Tibial nerve (tissue), 4 donors: Measurements from ENCODE around the gene EYA2. TPM values are rescaled to one million over a fixed set of nuclear protein-coding genes. Genes with fewer than 3 reads are reported as not detected.

Experiments used
- DNase-seq, 2 donors: peaks; one replicate each; pipeline ENCODE4 v3.0.0-alpha.2; 2019; ENCODE audit warnings: low spot score in 2 of 2
- H3K27ac ChIP-seq, 4 donors: fragments of 200-600 bp; sonication (generic) in 3 of 4; one replicate each; pipeline ENCODE4 v1.5.1; 2017 to 2019; ENCODE audit warnings: mild to moderate bottlenecking in 1 of 4
- H3K27me3 ChIP-seq, 2 donors: fragments of 200-600 bp; sonication (generic) in 1 of 2; one replicate each; pipeline versions ENCODE4 v1.5.1 to v1.6.0; 2017 to 2019
- H3K36me3 ChIP-seq, 3 donors: fragments of 200-600 bp; sonication (generic); one replicate each; pipeline ENCODE4 v1.5.1; 2018 to 2019
- H3K4me1 ChIP-seq, 4 donors: fragments of 200-600 bp; sonication (generic) in 3 of 4; one replicate each; pipeline ENCODE4 v1.5.1; 2017 to 2019
- H3K4me3 ChIP-seq, 4 donors: fragments of 200-600 bp; sonication (generic) in 3 of 4; one replicate each; pipeline ENCODE4 v1.5.1; 2017 to 2019; ENCODE audit warnings: mild to moderate bottlenecking in 1 of 4, moderate library complexity in 1 of 4
- H3K9me3 ChIP-seq, 4 donors: fragments of 200-600 bp; sonication (generic) in 3 of 4; one replicate each; pipeline ENCODE4 v1.5.1; 2017 to 2019
- EP300 ChIP-seq, 2 donors: sonication (generic); formaldehyde crosslinking; IDR thresholded peaks; one replicate each; pipeline ENCODE4 v1.6.1; 2017; ENCODE audit warnings: antibody characterized with exemption in 2 of 2, mild to moderate bottlenecking in 1 of 2
- POLR2A ChIP-seq, 2 donors: fragments of 450-650 bp; IDR thresholded peaks; one replicate each; pipeline ENCODE4 v1.6.1; 2017; ENCODE audit warnings: antibody characterized with exemption in 2 of 2, mild to moderate bottlenecking in 2 of 2, moderate library complexity in 2 of 2
- WGBS, 2 donors: methylation state at CpG; one replicate each; pipeline ENCODE4 v1.1.5; 2018; 5-methylcytosine and 5-hydroxymethylcytosine counted together
- total RNA-seq, 4 donors: library from RNA; depleted of rRNA; stranded (reverse); fragments of >200 nt; gene quantifications; one replicate each; pipeline ENCODE4 v1.1.0, GENCODE V29; 2016
- TF ChIP-seq, protein P1 (sequence below), 5 experiments: fragments of 200-600 bp in 3 of 5; fragments of 450-650 bp in 2 of 5; sonication (generic) in 3 of 5; IDR thresholded peaks; one replicate each; pipeline ENCODE4 v1.5.1; 2016 to 2019; ENCODE audit warnings: antibody characterized with exemption in 5 of 5, mild to moderate bottlenecking in 3 of 5, moderate library complexity in 2 of 5

Gene EYA2
- total RNA-seq, 4 donors from 2014 or later = 13.8 to 25.5 (median 20.2) TPM

DNA sequence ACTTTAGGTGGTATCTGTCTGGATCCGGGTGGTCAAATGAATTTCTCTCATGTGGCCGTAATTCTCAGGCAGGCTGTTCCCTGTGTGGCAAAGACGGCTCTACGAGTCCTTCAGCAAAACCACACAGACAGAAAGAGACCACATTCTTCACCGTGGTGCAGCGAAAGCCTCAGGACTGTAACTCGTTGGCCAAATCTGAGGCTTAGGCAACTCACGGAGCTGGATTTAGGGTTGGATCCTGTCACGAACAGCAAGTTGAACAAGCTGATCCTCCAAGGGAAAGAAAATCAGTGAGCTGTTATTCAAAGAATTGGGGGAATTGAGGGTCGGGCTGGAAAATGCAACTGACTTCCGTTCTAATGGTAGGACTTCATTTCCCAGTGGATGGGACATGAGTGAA lies 294.4 kb downstream of the EYA2 start:
- no peak for TF ChIP-seq POLR2A (IDR thresholded peaks at IDR 0.05)
- peaks cover 0 to 33% (median 0%) of the 10 kb centered on the region in 3 donors for H3K36me3 ChIP-seq
- no peak overlapping the region for H3K4me3 ChIP-seq
- H3K9me3 ChIP-seq = no peaks in the 10 kb centered on the region
- 49 to 50% methylated on average over 11 of the region's 11 CpGs for WGBS, 2 donors
- no peaks in the 10 kb centered on the region for H3K4me1 ChIP-seq
- H3K27ac ChIP-seq = no peak overlapping the region
- no peaks in the 10 kb centered on the region for H3K27me3 ChIP-seq
- DNase-seq = no peak

DNA sequence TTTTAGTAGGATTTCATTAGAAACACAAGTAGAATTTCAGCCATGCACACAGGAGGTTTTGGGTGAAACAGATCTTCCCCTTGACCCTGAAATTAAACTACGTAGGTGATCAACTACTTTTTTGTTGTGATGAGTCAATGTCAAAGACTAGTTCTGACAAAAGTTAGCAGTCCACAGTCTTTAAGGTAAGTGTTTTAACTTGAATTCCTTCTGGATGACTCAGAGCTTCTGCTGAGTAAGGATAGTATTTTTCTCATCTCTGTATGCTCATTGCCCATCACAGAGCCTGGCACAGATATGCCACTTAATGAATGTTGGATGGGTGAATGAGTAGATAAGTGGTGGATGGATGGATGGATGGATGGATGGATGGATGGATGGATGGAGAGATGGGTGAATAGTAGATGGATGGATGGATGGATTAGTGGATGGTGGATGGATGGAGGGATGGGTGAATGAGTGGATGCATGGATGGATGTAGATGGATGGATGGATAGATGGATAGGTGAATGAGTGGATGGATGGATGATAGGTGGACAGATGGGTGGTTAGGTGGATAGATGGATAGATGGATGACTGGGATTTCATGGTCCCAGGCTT lies 296.5 kb downstream of the EYA2 start:
- Histone ChIP-seq H3K27me3 (no peaks in the 10 kb centered on the region), H3K9me3 (no peaks in the 10 kb centered on the region), H3K4me1 (peaks cover 0 to 2% (median under 1%) of the 10 kb centered on the region in 4 donors), H3K4me3 (no peak overlapping the region), H3K36me3 (peaks cover 0 to 25% (median 0%) of the 10 kb centered on the region in 3 donors), H3K27ac (no peak overlapping the region)
- 88 to 93% methylated on average over 1 of the region's 1 CpG for WGBS, 2 donors
- TF ChIP-seq, protein P1, sequence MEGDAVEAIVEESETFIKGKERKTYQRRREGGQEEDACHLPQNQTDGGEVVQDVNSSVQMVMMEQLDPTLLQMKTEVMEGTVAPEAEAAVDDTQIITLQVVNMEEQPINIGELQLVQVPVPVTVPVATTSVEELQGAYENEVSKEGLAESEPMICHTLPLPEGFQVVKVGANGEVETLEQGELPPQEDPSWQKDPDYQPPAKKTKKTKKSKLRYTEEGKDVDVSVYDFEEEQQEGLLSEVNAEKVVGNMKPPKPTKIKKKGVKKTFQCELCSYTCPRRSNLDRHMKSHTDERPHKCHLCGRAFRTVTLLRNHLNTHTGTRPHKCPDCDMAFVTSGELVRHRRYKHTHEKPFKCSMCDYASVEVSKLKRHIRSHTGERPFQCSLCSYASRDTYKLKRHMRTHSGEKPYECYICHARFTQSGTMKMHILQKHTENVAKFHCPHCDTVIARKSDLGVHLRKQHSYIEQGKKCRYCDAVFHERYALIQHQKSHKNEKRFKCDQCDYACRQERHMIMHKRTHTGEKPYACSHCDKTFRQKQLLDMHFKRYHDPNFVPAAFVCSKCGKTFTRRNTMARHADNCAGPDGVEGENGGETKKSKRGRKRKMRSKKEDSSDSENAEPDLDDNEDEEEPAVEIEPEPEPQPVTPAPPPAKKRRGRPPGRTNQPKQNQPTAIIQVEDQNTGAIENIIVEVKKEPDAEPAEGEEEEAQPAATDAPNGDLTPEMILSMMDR (IDR thresholded peaks at IDR 0.05) = no peak
- TF ChIP-seq EP300 (IDR thresholded peaks at IDR 0.05) = no peak
- no peak for TF ChIP-seq POLR2A (IDR thresholded peaks at IDR 0.05)
- DNase-seq = no peak

DNA sequence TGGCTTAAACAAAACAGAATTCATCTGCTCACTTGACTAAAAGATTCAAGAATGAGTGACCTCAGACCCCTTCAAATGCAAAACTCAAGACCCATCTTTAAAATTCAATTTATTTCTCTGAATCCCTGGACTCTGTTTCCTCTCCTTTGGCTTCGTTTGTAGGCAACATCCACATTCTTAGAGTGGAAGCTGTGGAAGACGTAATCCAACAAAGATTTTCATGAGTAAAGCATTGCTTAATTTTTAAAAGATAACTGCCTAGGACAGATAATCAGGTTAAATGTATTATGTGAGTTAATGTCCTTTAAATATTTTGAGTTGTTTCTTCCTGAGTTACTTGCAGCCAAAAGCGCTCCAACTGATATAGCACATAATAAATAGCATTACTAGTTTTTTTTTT lies 297.3 kb downstream of the EYA2 start:
- WGBS, 2 donors = 87 to 97% methylated on average over 3 of the region's 3 CpGs
- TF ChIP-seq EP300 (IDR thresholded peaks at IDR 0.05) = no peak
- TF ChIP-seq, protein P1 (IDR thresholded peaks at IDR 0.05) = no peak
- no peak for TF ChIP-seq POLR2A (IDR thresholded peaks at IDR 0.05)
- no peaks in the 10 kb centered on the region for H3K9me3 ChIP-seq
- H3K27me3 ChIP-seq = no peaks in the 10 kb centered on the region
- H3K27ac ChIP-seq = no peak overlapping the region
- H3K4me3 ChIP-seq = no peak overlapping the region
- peaks cover 0 to 8% (median 2%) of the 10 kb centered on the region in 4 donors for H3K4me1 ChIP-seq
- peaks cover 0 to 25% (median 0%) of the 10 kb centered on the region in 3 donors for H3K36me3 ChIP-seq
- no peak for DNase-seq

- H3K4me3 ChIP-seq = no peak overlapping the region
- H3K4me1 ChIP-seq = peaks cover 0 to 8% (median 2%) of the 10 kb centered on the region in 4 donors
- H3K36me3 ChIP-seq = peaks cover 0 to 7% (median 0%) of the 10 kb centered on the region in 3 donors
- H3K27me3 ChIP-seq = no peaks in the 10 kb centered on the region
- TF ChIP-seq EP300 (IDR thresholded peaks at IDR 0.05) (no peak), POLR2A (IDR thresholded peaks at IDR 0.05) (no peak)
- TF ChIP-seq, protein P1 (IDR thresholded peaks at IDR 0.05) = no peak
- peak overlapping the region in 1 of 4 donors; percentile 6 for H3K27ac ChIP-seq
- no peak for DNase-seq
- 62 to 66% methylated on average over 9 of the region's 9 CpGs for WGBS, 2 donors
- H3K9me3 ChIP-seq = no peaks in the 10 kb centered on the region
Observed at GRCh38 chr20:47195573-47195972, 300.9 kb downstream of the EYA2 start.

- peak; percentile 47 to 65 for DNase-seq
- Histone ChIP-seq H3K9me3 (no peaks in the 10 kb centered on the region), H3K27ac (peak overlapping the region in 1 of 4 donors; percentile 36), H3K36me3 (peaks cover 0 to 6% (median 0%) of the 10 kb centered on the region in 3 donors), H3K4me1 (peaks cover 0 to 8% (median 2%) of the 10 kb centered on the region in 4 donors), H3K27me3 (no peaks in the 10 kb centered on the region), H3K4me3 (no peak overlapping the region)
- no peak for TF ChIP-seq POLR2A (IDR thresholded peaks at IDR 0.05)
- TF ChIP-seq, protein P1 (IDR thresholded peaks at IDR 0.05) = peak; percentile 85 to 93 (median 89)
- TF ChIP-seq EP300 (IDR thresholded peaks at IDR 0.05) = peak in 1 of 2 donors; percentile 25
- WGBS, 2 donors = 48 to 52% methylated on average over 34 of the region's 34 CpGs
Observed at GRCh38 chr20:47196091-47197081, 301.7 kb downstream of the EYA2 start.
